ENCODE measurements around the gene KCNJ8.

DNA sequence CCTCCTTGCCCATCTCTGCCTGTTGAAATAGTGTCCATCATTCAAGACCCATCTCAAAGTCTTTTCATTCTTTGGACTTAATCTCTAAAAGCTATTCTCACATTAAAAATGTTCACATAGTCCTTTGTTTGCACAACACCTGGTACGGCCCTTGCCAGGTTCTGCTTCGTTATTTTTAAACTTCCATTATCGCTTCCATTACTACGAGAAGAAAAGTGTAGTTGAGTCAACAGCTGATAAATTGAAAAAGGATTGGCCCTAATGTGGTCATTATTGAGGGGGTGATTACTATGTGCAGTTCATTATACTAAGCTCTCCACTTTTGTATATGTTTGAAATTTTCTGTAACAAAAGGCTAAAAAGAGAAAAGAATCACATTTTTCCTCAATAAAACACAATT is 17.8 kb downstream of the KCNJ8 start:
- TF ChIP-seq, protein P1, sequence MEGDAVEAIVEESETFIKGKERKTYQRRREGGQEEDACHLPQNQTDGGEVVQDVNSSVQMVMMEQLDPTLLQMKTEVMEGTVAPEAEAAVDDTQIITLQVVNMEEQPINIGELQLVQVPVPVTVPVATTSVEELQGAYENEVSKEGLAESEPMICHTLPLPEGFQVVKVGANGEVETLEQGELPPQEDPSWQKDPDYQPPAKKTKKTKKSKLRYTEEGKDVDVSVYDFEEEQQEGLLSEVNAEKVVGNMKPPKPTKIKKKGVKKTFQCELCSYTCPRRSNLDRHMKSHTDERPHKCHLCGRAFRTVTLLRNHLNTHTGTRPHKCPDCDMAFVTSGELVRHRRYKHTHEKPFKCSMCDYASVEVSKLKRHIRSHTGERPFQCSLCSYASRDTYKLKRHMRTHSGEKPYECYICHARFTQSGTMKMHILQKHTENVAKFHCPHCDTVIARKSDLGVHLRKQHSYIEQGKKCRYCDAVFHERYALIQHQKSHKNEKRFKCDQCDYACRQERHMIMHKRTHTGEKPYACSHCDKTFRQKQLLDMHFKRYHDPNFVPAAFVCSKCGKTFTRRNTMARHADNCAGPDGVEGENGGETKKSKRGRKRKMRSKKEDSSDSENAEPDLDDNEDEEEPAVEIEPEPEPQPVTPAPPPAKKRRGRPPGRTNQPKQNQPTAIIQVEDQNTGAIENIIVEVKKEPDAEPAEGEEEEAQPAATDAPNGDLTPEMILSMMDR (IDR thresholded peaks at IDR 0.05), result no peak
- no peak for TF ChIP-seq POLR2AphosphoS5 (IDR thresholded peaks at IDR 0.05)
- TF ChIP-seq POLR2A (IDR thresholded peaks at IDR 0.05), result no peak

All from transverse colon (tissue), 4 donors.